ENCODE measurements around the gene RASSF4.

The RASSF4 gene

GRCh38 chr10:45001381-45002148 is 42.0 kb downstream of the RASSF4 start:
- no peak for TF ChIP-seq CTCF (IDR thresholded peaks at IDR 0.05)

- TF ChIP-seq CTCF (IDR thresholded peaks at IDR 0.05): no peak
Observed at GRCh38 chr10:45003432-45004000, 43.9 kb downstream of the RASSF4 start.

- no peak for TF ChIP-seq CTCF (IDR thresholded peaks at IDR 0.05)
Observed at GRCh38 chr10:45004661-45005060, 45.1 kb downstream of the RASSF4 start.

DNA sequence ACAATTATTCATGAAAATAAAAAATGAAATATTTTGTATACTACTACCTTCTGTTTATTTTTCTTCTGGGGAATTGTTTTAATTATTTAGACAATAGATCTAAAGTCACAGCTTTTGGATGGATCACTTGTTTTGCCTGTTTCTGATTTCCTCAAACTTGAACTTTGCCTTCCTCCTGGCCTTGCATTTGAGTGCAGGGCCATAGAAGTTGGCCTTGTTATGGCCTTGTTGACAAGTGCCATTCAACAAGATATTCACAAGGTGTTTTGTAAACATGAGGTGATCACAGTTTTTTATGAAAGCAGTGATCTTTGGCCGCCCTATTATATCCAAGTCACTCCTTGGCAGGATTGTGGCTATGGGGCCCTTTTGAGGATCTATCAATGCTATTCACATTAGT is 45.7 kb downstream of the RASSF4 start:
- TF ChIP-seq CTCF (IDR thresholded peaks at IDR 0.05): no peak

- TF ChIP-seq CTCF (IDR thresholded peaks at IDR 0.05): no peak
Observed at GRCh38 chr10:45006276-45007030, 46.9 kb downstream of the RASSF4 start.

DNA sequence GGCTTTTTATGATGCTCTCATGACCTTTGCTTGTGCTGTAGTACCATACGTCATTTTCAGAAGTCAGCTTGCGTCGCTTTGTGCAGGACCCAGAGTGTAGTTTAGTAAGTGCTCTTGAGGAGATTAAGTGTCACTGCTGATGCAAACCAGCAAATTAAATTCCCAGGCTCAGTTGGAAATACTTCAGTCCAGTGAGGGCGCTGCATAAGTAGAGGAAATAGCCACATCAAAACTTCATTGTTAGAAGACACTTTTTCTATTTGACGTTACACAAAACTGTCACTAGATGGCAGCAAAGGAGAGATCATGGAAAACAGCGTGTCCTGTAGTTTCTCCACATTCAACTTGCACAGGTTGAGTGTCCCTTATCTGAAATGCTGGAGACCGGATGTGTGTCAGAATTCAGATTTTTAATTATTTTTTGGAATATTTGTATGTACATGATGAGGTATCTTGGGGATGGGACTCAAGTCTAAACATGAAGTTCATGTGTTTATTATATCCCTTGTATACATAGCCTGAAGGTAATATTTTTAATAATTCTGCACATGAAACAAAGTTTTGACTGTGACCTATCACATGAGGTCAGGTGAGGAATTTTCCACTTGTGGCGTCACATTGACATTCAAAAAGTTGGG is 49.0 kb downstream of the RASSF4 start:
- peak; percentile 89 for TF ChIP-seq CTCF (IDR thresholded peaks at IDR 0.05)

GRCh38 chr10:45015590-45015989 is 56.0 kb downstream of the RASSF4 start:
- no peak for TF ChIP-seq CTCF (IDR thresholded peaks at IDR 0.05)
